Measurements from ENCODE around the gene FNDC3B.

The FNDC3B gene

GRCh38 chr3:172111163-172111562 is 71.8 kb downstream of the FNDC3B start:
- H3K4me3 ChIP-seq (ENCODE audit: low read depth, low read length) = no peak overlapping the region

- no peak overlapping the region for H3K4me3 ChIP-seq (ENCODE audit: low read depth, low read length)
Measured at GRCh38 chr3:172112078-172112733, 72.8 kb downstream of the FNDC3B start.

- H3K4me3 ChIP-seq (ENCODE audit: low read depth, low read length) = no peak overlapping the region
Measured at GRCh38 chr3:172112734-172113120, 73.3 kb downstream of the FNDC3B start.

GRCh38 chr3:172113710-172114109 is 74.3 kb downstream of the FNDC3B start:
- H3K4me3 ChIP-seq (ENCODE audit: low read depth, low read length) = no peak overlapping the region

GRCh38 chr3:172115059-172115458 is 75.7 kb downstream of the FNDC3B start:
- H3K4me3 ChIP-seq (ENCODE audit: low read depth, low read length) = no peak overlapping the region

GRCh38 chr3:172115787-172116186 is 76.4 kb downstream of the FNDC3B start:
- no peak overlapping the region for H3K4me3 ChIP-seq (ENCODE audit: low read depth, low read length)

- H3K4me3 ChIP-seq (ENCODE audit: low read depth, low read length) = no peak overlapping the region
Measured at GRCh38 chr3:172118019-172118418, 78.6 kb downstream of the FNDC3B start.

GRCh38 chr3:172119266-172119969 is 80.0 kb downstream of the FNDC3B start:
- no peak overlapping the region for H3K4me3 ChIP-seq (ENCODE audit: low read depth, low read length)

- no peak overlapping the region for H3K4me3 ChIP-seq (ENCODE audit: low read depth, low read length)
Measured at GRCh38 chr3:172120912-172121311, 81.5 kb downstream of the FNDC3B start.

- no peak overlapping the region for H3K4me3 ChIP-seq (ENCODE audit: low read depth, low read length)
Measured at GRCh38 chr3:172121981-172122380, 82.6 kb downstream of the FNDC3B start.

GRCh38 chr3:172124271-172124670 is 84.9 kb downstream of the FNDC3B start:
- H3K4me3 ChIP-seq (ENCODE audit: low read depth, low read length) = no peak overlapping the region

- H3K4me3 ChIP-seq (ENCODE audit: low read depth, low read length) = no peak overlapping the region
Measured at GRCh38 chr3:172125053-172125452, 85.7 kb downstream of the FNDC3B start.

- no peak overlapping the region for H3K4me3 ChIP-seq (ENCODE audit: low read depth, low read length)
Measured at GRCh38 chr3:172125963-172126457, 86.6 kb downstream of the FNDC3B start.

GRCh38 chr3:172126741-172127140 is 87.4 kb downstream of the FNDC3B start:
- no peak overlapping the region for H3K4me3 ChIP-seq (ENCODE audit: low read depth, low read length)

GRCh38 chr3:172127141-172127540 is 87.8 kb downstream of the FNDC3B start:
- no peak overlapping the region for H3K4me3 ChIP-seq (ENCODE audit: low read depth, low read length)

GRCh38 chr3:172127929-172128580 is 88.7 kb downstream of the FNDC3B start:
- H3K4me3 ChIP-seq (ENCODE audit: low read depth, low read length) = no peak overlapping the region

- H3K4me3 ChIP-seq (ENCODE audit: low read depth, low read length) = no peak overlapping the region
Measured at GRCh38 chr3:172128858-172129257, 89.5 kb downstream of the FNDC3B start.

- no peak overlapping the region for H3K4me3 ChIP-seq (ENCODE audit: low read depth, low read length)
Measured at GRCh38 chr3:172129498-172129849, 90.1 kb downstream of the FNDC3B start.

- H3K4me3 ChIP-seq (ENCODE audit: low read depth, low read length) = no peak overlapping the region
Measured at GRCh38 chr3:172129850-172130716, 90.7 kb downstream of the FNDC3B start.

GRCh38 chr3:172130717-172131050 is 91.3 kb downstream of the FNDC3B start:
- H3K4me3 ChIP-seq (ENCODE audit: low read depth, low read length) = no peak overlapping the region

GRCh38 chr3:172131746-172132145 is 92.4 kb downstream of the FNDC3B start:
- H3K4me3 ChIP-seq (ENCODE audit: low read depth, low read length) = no peak overlapping the region

All from iPS-11a (cell line).